Muscle of arm (tissue), 12 donors: ENCODE results near the gene MRTFA. TPM values are rescaled to one million over a fixed set of nuclear protein-coding genes. Genes with fewer than 3 reads are reported as not detected.
A peak's percentile ranks its signal among the peaks of the same experiment; 100 is the strongest.
"Not testable (repeated sequence)": the region's sequence is repeated elsewhere in the genome, so short reads cannot be mapped to it uniquely, and the experiment has no call there.

Experiments used
- DNase-seq: peaks from one replicate; pipeline ENCODE4 v3.0.0-alpha.2; 2013
- polyA plus RNA-seq, 12 donors: library from polyadenylated mRNA; unstranded; fragments of 120-200 nt; gene quantifications; one replicate each; pipeline ENCODE4 v1.2.1, GENCODE V29; 2013; ENCODE audit not compliant: insufficient read length in 12 of 12

MRTFA gene
- polyA plus RNA-seq, 12 donors = 19.0 to 35.7 (median 23.5) TPM; not detected in 1

DNA sequence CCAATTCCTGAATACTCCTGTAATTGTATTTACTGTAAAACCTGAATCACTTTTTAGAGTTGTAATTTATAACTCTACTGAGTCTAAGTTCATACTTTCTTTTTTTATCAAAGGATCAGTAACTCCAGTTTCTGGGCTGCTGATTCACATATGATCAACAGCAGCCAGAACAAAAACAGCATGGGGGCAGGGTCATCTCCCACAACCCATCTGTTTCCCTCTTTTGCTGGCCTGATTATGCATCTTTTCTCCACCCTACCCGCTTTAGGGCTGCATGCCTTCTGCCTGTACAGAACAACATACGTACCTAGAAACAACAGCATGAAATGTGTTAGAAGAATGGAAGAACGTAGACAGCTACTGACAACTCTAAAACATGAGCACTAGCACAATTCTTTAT is 76.0 kb downstream of the MRTFA start:
- no peak for DNase-seq

DNA sequence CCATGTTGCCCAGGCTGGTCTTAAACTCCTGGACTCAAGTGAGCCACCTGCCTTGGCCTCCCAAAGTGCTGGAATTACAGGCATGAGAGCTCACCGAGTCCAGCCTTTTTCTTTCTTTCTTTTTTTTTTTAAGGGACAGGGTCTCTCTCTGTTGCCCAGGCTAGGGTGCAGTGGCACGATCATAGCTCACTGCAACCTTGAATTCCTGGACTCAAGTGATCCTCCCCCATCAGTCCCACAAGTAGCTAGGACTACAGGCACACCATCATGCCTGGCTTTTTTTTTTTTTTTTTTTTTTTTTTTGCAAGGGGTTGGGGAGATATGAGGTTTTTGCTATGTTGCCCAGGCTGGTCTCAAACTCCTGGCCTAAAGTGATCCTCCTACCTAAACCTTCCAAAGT is 78.5 kb downstream of the MRTFA start:
- no peak for DNase-seq

DNA sequence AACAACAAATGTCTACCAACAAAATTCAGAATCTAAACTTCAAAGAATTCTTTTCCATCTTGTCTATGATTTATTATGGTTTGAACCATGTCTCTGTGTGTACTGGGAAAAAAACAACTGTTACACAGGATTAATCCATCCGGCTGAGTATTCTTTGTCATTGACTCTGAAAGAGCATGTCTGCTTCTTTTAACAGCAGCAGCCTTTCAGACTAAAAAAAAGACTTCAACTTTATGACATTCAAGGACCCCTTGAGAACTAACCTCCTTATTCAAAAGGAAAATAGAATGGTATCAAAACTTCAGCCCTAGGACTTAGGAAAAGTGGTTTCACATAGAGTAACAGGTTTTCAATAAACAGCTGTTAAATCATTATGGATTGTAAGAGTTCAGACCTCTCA is 79.9 kb downstream of the MRTFA start:
- no peak for DNase-seq

DNA sequence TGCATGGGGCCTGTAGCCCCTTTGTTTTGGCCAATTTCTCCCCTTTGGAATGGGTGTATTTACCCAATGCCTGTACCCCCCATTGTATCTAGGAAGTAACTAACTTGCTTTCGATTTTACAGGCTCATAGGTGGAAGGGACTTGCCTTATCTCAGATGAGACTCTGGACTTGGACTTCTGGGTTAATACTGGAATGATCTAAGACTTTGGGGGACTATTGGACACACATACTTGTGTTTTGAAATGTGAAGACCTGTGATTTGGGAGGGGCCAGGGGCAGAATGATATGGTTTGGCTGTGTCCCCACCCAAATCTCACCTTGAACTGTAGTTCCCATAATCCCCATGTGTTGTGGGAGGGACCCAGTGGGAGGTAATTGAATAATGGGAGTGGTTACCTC is 82.5 kb downstream of the MRTFA start:
- not testable (repeated sequence) for DNase-seq

DNA sequence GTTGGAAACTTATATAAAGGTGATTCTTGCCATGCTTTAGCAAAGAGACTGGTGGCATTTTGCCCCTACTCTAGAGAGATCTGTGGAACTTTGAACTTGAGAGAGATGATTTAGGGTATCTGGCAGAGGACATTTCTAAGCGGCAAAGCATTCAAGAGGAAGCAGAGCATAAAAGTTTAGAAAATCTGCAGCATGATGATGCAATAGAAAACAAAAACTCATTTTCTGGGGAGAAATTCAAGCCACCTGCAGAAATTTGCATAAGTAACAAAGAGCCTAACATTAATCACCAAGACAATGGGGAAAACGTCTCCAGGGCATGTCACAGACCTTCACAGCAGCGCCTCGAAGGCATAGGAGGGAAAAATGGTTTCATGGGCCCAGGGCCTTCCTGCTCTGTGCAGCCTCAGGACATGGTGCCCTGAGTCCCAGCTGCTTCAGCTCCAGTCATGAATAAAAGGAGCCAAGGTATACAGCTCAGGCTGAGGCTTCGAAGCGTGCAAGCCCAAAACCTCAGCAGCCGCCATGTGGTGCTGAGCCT is 83.4 kb downstream of the MRTFA start:
- DNase-seq = no peak

DNA sequence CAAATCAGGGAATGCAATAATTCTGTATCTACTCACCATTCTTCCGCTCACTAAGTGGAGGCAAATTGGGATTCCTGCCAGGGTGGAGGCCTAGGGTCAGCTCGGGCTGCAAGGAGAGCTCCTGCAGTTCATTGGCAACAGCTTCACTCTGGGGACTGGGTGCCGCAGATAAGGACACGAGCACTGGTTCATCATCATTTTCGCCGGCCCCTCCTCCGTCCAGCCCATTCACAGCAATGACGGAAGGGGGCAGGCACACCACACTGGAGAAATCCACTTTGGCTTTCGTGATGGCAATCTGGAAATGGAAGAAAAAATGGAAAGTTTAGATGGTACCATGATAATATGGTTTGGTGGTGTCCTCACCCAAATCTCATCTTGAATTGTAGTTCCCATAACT is 84.4 kb downstream of the MRTFA start:
- no peak for DNase-seq

DNA sequence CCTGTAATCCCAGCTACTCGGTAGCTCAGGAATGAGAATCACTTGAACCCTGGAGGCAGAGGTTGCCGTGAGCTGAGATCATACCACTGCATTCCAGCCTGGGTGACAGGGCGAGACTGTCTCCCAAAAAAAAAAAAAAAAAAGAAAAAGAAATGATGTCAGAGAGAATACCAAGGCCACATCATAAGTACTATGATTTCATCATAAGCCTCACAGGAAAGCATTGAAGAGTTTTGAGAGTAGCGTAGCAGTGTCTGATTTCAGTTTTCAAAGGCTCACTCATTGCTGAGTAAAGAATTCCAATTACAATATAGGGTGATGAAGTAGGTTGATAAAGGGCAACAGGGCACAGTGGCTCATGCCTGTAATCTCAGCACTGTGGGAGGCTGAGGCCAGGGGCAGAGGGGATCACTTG is 88.8 kb downstream of the MRTFA start:
- no peak for DNase-seq

DNA sequence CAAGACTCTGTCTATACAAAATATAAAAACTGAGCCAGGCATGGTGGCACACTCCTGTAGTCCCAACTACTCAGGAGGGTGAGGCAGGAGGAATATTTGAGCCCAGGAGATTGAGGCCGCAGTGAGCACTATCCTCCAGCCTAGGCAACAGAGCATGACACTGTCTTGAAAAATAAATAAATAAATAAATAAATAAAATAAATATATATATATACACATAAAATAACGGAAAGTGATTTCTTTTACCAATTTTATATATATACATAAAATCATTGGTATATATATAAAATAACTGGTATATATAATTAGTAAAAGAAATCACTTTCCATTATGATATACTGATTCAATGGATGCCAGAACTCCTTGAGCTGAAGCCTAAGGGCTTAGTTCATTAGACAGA is 91.8 kb downstream of the MRTFA start:
- DNase-seq = no peak

DNA sequence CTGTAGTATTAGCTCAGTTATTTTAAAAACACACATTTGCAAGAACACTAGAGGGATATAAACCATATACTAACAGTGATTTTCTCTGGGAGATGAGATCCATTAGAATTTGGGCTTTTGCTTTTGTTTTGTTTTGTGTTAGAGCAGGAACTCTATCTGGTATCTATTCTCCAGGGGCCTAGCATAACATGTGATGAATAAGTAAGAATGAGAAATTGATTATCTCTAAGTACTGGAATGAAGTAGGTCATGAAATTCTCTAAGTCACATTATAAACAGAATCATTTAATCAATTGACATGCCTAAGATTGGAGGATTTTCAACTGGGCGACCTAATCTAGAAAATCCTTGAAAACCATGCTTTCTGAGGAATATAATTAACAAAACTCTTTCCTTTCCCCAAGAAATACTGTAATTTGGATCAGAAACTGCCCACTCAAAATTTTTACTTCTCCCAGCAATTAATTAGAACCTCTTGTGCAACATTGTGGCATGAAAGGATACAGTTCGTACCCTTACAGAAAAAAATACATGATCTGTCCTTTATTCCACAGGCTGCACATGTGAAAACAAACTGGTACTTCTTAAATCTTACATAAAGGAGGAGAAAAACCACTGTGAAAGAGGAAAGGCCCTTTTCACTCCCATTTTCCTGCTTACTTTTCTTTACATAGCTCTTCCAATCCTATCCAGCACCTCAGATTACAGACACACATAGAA is 93.5 kb downstream of the MRTFA start:
- no peak for DNase-seq

DNA sequence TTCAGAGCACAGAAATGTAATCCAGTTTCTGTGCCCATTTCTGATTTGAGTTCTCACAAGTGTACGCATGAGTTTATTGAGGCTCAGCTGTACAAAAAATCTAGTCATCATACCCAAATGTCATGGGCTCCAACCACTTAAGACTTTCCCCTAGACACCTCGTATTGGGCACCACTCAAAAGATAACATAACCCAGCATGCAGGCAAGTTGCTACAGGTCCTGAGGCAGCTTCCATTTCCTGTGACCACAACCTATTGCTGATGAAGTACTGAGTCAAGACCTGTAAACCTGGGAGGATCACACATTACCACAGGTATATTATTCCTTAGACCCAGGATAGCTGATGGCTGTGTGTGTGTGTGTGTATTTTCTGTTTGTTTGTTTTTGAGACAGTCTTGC is 95.2 kb downstream of the MRTFA start:
- no peak for DNase-seq

DNA sequence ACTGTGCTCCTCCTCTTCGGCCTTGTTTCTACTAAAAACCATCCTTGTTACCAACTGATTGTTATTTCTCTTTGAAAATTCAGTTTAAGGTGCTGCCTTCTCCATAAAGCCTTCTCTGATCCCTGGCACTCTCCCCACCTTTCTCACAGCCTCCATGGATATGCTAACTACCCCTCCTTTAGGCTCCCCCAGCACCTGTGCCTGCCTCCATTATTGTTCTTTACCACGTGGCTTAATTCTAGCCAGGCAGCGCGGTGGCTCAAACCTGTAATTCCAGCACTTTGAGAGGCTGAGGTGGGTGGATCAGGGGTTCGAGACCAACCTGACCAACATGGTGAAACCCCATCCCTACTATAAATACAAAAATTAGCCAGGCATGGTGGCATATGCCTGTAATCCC is 96.3 kb downstream of the MRTFA start:
- no peak for DNase-seq

DNA sequence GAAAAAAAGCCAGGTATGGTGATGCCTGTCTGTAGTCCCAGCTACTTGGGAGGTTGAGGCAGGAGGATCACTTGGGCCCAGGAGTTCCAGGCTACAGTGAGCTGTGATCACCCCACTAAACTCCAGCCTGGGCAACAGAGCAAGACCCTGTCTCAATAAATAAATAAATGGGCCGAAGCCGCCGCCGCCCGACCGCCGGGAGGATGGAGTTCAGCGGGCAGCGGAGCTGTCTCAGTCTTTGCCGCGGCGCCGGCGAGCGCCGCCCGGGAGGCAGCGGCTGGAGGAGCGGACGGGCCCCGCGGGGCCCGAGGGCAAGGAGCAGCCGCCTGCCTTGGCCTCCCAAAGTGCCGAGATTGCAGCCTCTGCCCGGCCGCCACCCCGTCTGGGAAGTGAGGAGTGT is 100.4 kb downstream of the MRTFA start:
- DNase-seq = not testable (repeated sequence)

DNA sequence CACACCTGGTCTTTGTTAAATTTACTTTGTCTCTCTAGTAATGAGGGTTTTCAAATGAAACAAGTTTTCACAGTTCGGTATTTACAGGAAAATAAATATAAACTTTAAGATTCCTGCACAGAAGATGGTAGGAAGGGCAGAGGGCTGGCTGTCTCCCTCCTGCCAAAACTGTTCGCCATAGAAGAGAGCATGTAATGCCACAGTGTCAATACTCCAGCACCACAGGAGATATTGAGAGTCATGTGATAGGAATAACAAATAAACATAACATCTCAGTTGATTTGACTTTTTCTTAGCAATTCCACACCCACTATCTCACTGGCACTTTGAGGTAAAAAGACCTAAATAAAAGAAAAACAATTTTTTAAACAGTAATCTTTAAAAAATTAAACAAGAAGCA is 100.9 kb downstream of the MRTFA start:
- no peak for DNase-seq

DNA sequence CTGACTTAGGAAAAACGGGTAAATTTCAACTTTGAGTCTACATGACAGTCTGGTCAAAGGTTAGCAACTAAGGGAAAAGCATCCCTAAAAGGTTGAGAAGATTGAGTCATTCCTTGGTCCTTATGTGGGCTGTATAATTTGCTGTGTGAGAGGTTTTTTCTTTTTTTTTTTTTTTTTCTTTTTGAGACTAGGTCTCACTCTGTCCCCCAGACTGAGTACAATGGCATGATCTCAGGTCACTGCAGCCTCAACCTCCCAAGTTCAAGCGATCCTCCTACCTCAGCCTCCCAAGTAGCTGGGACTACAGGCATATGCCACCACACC is 101.4 kb downstream of the MRTFA start:
- DNase-seq = no peak

DNA sequence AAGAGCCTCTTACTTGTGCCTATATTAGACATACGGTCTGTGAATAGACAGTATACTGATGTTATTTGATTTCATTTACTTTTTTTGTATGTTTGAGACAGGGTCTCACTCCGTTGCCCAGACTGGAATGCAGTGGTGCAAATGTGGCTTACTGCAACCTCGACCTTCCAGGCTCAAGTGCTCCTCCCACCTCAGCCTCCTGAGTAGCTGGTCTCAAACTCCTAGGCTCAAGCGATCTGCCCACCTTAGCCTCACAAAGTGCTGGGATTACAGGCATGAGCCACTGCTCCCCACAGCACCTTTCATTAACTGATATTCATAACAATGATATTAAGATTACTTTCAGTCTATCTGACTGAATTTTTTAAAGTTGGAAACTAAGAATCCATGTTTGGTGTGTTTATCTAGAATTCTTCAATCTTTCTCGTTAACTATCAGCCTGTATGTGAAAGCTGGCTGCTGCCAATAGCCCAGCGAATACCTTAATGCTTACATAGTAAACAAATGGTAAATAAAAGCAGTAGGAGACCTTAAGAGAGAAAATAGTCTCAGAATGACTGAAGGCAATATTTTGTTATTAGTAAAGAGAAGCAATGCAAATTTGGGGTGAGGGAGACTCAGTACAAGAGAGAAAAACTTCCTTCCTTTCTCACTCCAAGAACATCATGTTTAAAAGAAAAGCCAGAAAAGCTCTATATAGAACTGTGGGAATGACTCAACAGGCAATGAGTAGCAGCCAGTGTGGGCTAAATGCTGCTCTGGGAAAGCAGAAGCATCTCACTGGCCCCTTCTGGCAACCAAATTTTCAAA is 101.9 kb downstream of the MRTFA start:
- no peak for DNase-seq

DNA sequence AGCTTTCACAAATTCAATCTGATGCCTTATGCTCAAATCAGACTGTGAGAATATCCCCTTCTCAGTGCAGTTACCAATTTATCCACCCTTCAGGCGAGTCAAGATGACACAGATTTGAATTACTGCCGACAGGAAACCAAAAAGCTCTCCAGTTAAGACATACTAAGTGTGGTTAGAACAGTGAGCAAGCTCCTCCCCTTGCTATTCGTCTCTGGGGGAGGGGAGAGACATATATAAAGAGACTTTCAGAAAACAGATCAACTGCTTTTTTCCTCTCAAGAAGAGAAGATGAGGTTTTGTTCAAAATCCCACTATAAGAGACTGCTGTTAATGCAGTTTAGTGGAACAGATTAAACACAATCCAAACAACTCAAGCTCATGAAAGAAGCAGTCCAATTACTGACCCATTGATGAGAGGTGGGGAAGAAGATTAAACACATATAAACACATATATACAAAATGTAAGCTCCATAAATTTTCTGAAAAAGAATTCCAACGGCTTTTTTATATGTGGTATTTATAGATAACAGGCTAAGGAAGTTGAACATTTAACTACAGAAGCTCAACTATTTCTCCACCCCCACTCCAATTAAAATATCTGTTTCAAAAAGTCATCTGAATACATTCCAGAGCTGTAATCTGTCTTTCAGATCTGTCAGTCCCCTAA is 102.7 kb downstream of the MRTFA start:
- DNase-seq = no peak

DNA sequence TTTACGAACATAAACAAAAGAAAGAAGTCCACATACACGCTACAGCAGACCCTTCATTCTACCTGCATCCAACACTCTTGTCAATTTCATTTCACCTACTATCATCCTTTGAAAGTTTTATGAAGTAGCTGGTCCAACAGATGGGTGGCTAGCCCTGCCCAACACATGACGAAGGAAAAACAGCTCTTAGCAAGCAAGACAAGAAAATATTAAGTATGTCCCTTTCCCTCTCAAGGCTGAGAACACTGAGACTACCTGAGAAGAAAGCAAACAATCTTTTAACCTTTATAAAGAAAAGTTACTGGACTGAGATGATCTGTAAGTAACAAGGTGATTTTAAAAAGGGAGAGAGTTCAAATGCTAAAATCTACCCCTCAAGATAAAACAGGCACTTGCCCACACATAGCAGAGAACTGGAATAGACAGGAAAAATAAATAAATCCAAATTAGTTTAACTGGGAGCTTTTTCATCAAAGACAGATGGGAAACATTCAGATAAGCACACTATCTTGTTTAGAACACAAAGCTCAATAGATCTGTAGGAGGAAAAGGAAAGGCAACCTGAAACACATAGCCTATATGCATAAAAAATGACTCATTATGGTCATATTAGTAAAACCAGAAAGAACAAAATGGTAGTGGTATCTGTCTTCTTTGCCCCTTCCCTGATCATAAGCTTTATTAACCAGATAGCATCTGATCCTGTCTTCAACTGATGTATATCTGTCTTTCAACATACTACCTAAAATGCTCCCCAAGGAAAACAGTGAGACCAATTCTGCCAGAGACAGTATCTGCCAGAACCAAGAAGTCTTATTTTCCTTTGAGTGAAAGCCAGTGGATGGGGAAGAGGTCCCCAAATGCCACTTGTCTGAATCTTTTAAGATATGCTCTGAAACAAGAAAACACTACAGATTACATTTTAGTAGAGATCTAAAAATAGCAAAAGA is 104.3 kb downstream of the MRTFA start:
- DNase-seq = no peak

DNA sequence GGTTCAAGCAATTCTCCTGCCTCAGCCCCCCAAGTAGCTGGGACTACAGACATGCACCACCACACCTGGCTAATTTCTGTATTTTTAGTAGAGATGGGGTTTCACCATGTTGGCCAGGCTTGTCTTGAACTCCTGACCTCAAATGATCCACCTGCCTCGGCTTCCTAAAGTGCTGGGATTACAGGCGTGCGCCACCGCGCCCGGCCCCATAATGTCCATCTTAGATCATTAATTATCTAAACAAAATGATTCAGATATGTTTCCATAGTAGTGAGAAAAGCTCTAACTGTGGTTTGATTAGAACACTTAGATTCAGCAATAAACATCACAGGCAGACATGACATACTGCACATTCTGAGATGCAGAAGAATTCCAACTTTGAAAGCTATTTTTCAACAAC is 106.1 kb downstream of the MRTFA start:
- DNase-seq = not testable (repeated sequence)

DNA sequence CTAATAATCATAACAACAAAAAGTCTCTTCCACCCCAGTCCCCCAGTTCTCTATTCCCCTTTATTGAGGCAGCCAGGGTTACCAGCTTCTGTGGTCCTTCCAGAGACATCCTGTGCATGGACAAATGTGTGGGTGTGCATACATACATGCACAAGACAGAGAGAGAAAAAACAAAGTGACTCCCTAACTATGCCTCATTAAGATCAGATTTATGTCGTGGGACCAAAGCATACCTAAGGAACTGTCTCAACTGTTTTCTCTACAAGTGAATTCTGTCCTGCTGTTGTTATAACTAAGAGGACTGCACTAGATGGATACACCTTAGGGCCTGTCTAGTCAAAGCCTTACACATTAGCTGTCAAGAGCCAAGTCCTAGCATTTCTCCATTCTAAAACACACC is 106.7 kb downstream of the MRTFA start:
- no peak for DNase-seq

DNA sequence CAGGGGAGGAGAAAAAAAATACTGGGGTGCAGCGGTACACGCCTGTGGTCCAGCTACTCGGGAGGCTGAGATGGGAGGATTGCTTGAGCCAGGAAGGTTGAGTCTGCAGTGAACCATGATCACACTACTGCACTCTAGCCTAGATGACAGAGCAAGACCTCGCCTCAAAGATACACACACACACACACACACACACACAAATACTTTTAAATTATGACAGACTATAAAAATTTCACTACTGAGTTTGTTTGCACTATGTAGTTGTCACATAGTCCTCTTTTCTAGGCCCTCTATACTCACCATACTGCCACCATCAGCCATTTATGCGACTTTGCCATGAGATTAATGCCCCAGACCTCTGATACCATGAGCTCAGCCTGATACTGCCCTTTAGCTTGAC is 109.6 kb downstream of the MRTFA start:
- DNase-seq = no peak

DNA sequence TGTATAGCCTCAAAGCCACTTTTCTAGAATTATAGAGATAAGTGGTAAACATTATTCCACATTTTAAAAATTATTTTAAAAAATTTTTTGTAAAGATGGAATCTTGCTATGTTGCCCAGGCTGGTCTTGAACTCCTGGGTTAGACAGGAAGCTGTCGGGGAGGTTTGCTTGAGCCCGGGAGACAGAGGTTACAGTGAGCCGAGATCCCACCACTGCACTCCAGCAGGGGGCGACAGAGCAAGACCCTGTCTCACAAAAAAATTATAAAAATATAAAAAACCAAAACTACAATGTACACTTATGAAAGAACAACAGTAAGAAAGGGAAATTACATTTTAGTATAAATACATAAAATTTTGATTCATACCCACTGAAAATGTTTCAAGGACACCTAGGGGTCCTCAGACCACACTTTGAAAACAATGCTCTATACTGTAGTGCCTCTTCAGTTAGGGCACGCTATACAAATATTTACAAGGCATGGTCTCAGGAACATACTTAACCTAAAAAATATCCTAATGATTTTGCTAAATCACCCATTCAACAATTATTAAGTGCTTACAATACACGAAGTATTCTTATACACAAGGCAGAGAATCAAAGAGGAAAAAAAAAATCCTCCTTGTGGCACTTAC is 111.2 kb downstream of the MRTFA start:
- DNase-seq = peak; percentile 38
